Measurements from ENCODE around the gene JCHAIN.
"Not testable (repeated sequence)": the region's sequence is repeated elsewhere in the genome, so short reads cannot be mapped to it uniquely, and the experiment has no call there.

JCHAIN gene

DNA sequence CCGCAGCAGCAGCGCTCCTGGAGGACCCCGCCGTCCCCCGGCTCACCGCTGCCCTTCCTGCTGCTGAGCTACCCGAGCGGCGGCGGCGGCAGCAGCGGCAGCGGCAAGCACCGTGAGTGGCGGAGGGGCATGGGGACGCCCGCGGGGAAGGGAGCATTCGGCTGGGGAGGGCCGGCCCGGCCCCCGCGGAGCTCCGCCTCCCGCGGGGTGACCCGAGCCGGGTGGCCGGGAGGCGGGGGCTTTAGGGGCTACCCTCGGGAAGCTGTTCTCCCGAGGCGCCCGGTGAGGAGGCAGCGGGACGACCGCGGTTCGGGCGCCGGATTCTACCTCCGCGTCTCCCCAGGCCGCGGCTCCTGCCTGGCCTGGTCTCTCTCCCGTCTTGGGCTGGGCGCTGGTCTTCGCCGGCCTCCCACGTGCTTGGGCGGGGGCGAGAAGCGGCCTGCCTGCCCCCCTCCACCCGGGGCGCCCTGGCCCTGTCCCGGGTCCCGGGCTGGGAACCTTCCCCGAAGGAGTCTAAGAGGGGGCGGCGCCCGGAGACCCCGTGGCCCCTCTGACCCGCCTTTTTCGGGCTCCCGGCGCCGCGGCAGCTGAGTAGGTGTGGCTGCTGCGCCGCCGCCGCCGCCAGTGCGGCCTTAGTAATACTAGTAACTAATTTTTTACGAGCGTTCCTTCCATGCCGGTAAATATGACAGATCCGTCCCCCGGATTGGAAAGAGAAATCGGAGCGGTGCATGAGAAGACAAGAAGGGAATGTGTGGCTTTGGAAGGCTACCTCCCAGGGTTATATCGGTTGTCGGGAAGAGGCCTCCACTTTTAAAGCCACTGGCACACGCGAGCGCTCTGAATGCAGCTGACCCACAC lies 39.1 kb upstream of the JCHAIN start:
- no peaks in the 10 kb centered on the region for H3K27me3 ChIP-seq (ENCODE audit: control insufficient read depth, insufficient read depth, low read length)
- H3K4me1 ChIP-seq (ENCODE audit: control insufficient read depth, insufficient read depth, low read length), result peaks cover 3% of the 10 kb centered on the region
- no peak overlapping the region for H3K9ac ChIP-seq (ENCODE audit: low read depth, low read length)

GRCh38 chr4:70704931-70705182 lies 38.5 kb upstream of the JCHAIN start:
- H3K4me1 ChIP-seq (ENCODE audit: control insufficient read depth, insufficient read depth, low read length), result peaks cover 3% of the 10 kb centered on the region
- H3K36me3 ChIP-seq (ENCODE audit: control insufficient read depth, insufficient read depth, low read length), result no peaks in the 10 kb centered on the region
- H3K9ac ChIP-seq (ENCODE audit: low read depth, low read length), result no peak overlapping the region
- peak overlapping the region; percentile 89 for H3K4me3 ChIP-seq (ENCODE audit: low read depth, low read length)
- no peaks in the 10 kb centered on the region for H3K9me3 ChIP-seq (ENCODE audit: control insufficient read depth, insufficient read depth, low read length)
- H3K27me3 ChIP-seq (ENCODE audit: control insufficient read depth, insufficient read depth, low read length), result no peaks in the 10 kb centered on the region

More for the DNA sequence above, 39.1 kb upstream of the JCHAIN start:
- no peaks in the 10 kb centered on the region for H3K9me3 ChIP-seq (ENCODE audit: control insufficient read depth, insufficient read depth, low read length)
- H3K36me3 ChIP-seq (ENCODE audit: control insufficient read depth, insufficient read depth, low read length), result no peaks in the 10 kb centered on the region
- peak overlapping the region; percentile 89 for H3K4me3 ChIP-seq (ENCODE audit: low read depth, low read length)

DNA sequence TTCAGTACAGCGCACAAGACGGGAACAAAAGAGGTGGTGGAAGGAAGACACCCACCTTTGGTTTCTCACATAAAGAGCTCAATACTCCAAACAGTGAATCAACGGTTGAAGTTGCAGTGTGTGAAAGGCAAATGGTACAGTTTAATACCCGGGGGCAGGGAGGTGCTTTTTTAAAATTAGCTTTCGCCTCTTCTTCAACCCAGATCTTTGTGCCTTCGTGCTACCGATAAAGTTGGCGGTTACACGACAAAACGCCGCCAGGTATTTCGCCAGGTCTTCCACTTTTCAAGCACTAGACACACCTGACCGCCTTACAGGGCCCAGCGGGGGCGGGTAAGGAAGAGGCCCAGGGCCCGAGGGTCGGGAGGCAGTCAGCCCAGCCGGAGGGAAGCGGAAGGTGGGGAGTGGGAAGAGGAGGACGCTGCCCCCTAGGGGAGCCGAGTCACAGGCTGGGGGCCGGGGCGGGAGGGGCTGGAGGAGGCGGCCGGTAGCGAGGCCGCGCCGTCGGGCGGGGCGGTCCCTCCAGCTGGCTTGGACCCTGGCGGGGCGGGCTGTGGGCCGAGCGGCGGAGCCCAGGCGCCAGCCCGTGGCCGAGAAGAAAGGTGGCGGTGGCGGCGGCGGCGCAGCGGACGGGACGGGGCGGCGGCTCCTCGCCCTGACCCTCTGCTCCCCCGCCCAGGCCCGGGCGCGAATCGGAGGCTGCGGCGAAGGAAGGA lies 38.1 kb upstream of the JCHAIN start:
- no peaks in the 10 kb centered on the region for H3K9me3 ChIP-seq (ENCODE audit: control insufficient read depth, insufficient read depth, low read length)
- peaks cover 3% of the 10 kb centered on the region for H3K4me1 ChIP-seq (ENCODE audit: control insufficient read depth, insufficient read depth, low read length)
- no peaks in the 10 kb centered on the region for H3K36me3 ChIP-seq (ENCODE audit: control insufficient read depth, insufficient read depth, low read length)
- H3K9ac ChIP-seq (ENCODE audit: low read depth, low read length), result peak overlapping the region; percentile 63
- H3K4me3 ChIP-seq (ENCODE audit: low read depth, low read length), result peak overlapping the region; percentile 89
- H3K27me3 ChIP-seq (ENCODE audit: control insufficient read depth, insufficient read depth, low read length), result no peaks in the 10 kb centered on the region

GRCh38 chr4:70703619-70704214 lies 37.4 kb upstream of the JCHAIN start:
- H3K9ac ChIP-seq (ENCODE audit: low read depth, low read length), result peak overlapping the region; percentile 63
- H3K36me3 ChIP-seq (ENCODE audit: control insufficient read depth, insufficient read depth, low read length), result no peaks in the 10 kb centered on the region
- no peaks in the 10 kb centered on the region for H3K27me3 ChIP-seq (ENCODE audit: control insufficient read depth, insufficient read depth, low read length)
- peak overlapping the region; percentile 89 for H3K4me3 ChIP-seq (ENCODE audit: low read depth, low read length)
- no peaks in the 10 kb centered on the region for H3K9me3 ChIP-seq (ENCODE audit: control insufficient read depth, insufficient read depth, low read length)
- peaks cover 3% of the 10 kb centered on the region for H3K4me1 ChIP-seq (ENCODE audit: control insufficient read depth, insufficient read depth, low read length)

- not testable (repeated sequence) for H3K4me1 ChIP-seq (ENCODE audit: control insufficient read depth, insufficient read depth, low read length); H3K9ac ChIP-seq (ENCODE audit: low read depth, low read length); H3K4me3 ChIP-seq (ENCODE audit: low read depth, low read length)
These were observed 36.3 kb upstream of the JCHAIN start for GRCh38 chr4:70702592-70702991.

DNA sequence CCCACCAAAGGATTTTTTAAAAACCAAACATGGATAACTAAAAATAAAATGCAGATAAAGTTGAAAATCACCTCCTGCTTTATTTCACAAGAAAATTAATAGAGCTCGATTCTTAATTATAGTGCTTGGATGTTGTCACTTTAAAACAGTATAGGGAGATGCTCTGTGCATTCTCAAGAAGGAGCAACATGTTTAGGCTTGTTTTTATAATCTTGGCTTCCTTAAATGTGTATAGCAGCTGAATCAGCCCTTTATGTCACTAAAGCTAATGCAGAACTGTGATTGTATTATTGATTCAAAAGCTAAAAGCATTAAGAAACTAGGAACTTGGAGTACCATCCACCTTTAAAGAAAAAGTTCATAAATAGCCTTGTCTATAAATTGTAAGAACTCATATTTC lies 35.0 kb upstream of the JCHAIN start:
- Histone ChIP-seq H3K9me3 (ENCODE audit: control insufficient read depth, insufficient read depth, low read length) (no peaks in the 10 kb centered on the region), H3K4me3 (ENCODE audit: low read depth, low read length) (no peak overlapping the region), H3K4me1 (ENCODE audit: control insufficient read depth, insufficient read depth, low read length) (no peaks in the 10 kb centered on the region), H3K36me3 (ENCODE audit: control insufficient read depth, insufficient read depth, low read length) (no peaks in the 10 kb centered on the region), H3K9ac (ENCODE audit: low read depth, low read length) (no peak overlapping the region), H3K27me3 (ENCODE audit: control insufficient read depth, insufficient read depth, low read length) (no peaks in the 10 kb centered on the region)

More at GRCh38 chr4:70702592-70702991, 36.3 kb upstream of the JCHAIN start:
- not testable (repeated sequence) for H3K36me3 ChIP-seq (ENCODE audit: control insufficient read depth, insufficient read depth, low read length); H3K9me3 ChIP-seq (ENCODE audit: control insufficient read depth, insufficient read depth, low read length); H3K27me3 ChIP-seq (ENCODE audit: control insufficient read depth, insufficient read depth, low read length)

DNA sequence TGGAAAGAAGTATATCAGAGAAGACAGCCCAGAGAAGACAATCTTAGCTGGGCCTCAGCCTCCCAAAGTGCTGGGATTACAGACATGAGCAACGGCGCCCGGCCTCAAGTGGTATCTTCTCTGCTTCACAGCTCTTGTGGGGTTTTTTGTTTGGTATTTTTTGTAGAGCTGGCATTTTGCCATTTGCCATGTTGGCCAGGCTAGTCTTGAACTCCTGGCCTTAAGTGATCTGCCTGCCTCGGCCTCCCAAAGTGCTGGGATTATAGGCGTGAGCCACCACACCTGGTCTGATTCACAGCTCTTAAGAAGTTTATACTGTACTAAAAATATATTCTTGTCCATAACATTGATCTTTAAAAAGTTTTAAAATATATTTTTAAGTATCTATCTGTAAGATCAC lies 34.4 kb upstream of the JCHAIN start:
- Histone ChIP-seq H3K9ac (ENCODE audit: low read depth, low read length) (no peak overlapping the region), H3K9me3 (ENCODE audit: control insufficient read depth, insufficient read depth, low read length) (no peaks in the 10 kb centered on the region), H3K4me3 (ENCODE audit: low read depth, low read length) (no peak overlapping the region), H3K36me3 (ENCODE audit: control insufficient read depth, insufficient read depth, low read length) (no peaks in the 10 kb centered on the region), H3K27me3 (ENCODE audit: control insufficient read depth, insufficient read depth, low read length) (no peaks in the 10 kb centered on the region), H3K4me1 (ENCODE audit: control insufficient read depth, insufficient read depth, low read length) (no peaks in the 10 kb centered on the region)

- not testable (repeated sequence) for H3K9ac ChIP-seq (ENCODE audit: low read depth, low read length); H3K27me3 ChIP-seq (ENCODE audit: control insufficient read depth, insufficient read depth, low read length); H3K9me3 ChIP-seq (ENCODE audit: control insufficient read depth, insufficient read depth, low read length); H3K4me1 ChIP-seq (ENCODE audit: control insufficient read depth, insufficient read depth, low read length); H3K36me3 ChIP-seq (ENCODE audit: control insufficient read depth, insufficient read depth, low read length); H3K4me3 ChIP-seq (ENCODE audit: low read depth, low read length)
These were observed 32.1 kb upstream of the JCHAIN start for GRCh38 chr4:70698435-70698834.

DNA sequence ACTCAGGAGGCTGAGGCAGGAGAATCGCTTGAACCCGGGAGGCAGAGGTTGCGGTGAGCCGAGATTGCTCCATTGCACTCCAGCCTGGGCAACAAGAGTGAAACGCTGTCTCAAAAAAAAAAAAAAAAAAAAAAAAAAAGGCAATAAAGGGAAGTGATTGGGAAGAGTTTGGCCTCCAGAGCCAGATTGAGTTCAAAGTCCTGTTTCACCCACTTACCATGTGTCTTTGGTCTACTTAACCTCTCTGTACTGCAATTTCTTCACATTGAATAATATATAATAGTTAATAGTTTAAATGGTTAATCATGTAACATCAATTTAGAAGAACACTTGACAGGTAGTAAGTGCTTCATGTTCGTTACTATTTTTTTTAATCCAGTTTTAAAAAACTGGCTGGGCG lies 28.3 kb upstream of the JCHAIN start:
- H3K27me3 ChIP-seq (ENCODE audit: control insufficient read depth, insufficient read depth, low read length); H3K9ac ChIP-seq (ENCODE audit: low read depth, low read length); H3K4me1 ChIP-seq (ENCODE audit: control insufficient read depth, insufficient read depth, low read length); H3K9me3 ChIP-seq (ENCODE audit: control insufficient read depth, insufficient read depth, low read length); H3K36me3 ChIP-seq (ENCODE audit: control insufficient read depth, insufficient read depth, low read length); H3K4me3 ChIP-seq (ENCODE audit: low read depth, low read length): not testable (repeated sequence)

- no peaks in the 10 kb centered on the region for H3K9me3 ChIP-seq (ENCODE audit: control insufficient read depth, insufficient read depth, low read length)
- no peaks in the 10 kb centered on the region for H3K36me3 ChIP-seq (ENCODE audit: control insufficient read depth, insufficient read depth, low read length)
- no peaks in the 10 kb centered on the region for H3K27me3 ChIP-seq (ENCODE audit: control insufficient read depth, insufficient read depth, low read length)
- H3K4me3 ChIP-seq (ENCODE audit: low read depth, low read length), result no peak overlapping the region
- peaks cover 3% of the 10 kb centered on the region for H3K4me1 ChIP-seq (ENCODE audit: control insufficient read depth, insufficient read depth, low read length)
- no peak overlapping the region for H3K9ac ChIP-seq (ENCODE audit: low read depth, low read length)
These were observed 25.4 kb upstream of the JCHAIN start for GRCh38 chr4:70691661-70692060.

DNA sequence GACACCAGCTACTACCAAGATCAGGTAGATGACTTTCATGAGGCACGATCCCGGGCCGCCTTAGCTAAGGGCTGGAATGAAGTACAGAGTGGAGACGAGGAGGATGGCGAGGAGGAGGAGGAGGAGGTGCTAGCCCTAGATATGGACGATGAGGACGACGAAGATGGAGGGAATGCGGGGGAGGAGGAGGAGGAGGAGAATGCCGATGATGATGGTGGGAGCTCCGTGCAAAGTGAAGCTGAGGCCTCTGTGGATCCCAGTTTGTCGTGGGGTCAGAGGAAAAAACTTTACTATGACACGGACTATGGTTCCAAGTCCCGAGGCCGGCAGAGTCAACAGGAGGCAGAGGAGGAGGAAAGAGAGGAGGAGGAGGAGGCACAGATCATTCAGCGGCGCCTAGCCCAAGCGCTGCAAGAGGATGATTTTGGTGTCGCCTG lies 22.5 kb upstream of the JCHAIN start:
- Histone ChIP-seq H3K36me3 (ENCODE audit: control insufficient read depth, insufficient read depth, low read length) (no peaks in the 10 kb centered on the region), H3K27me3 (ENCODE audit: control insufficient read depth, insufficient read depth, low read length) (no peaks in the 10 kb centered on the region), H3K4me1 (ENCODE audit: control insufficient read depth, insufficient read depth, low read length) (peaks cover 3% of the 10 kb centered on the region)

More for the DNA sequence above, 22.5 kb upstream of the JCHAIN start:
- H3K4me3 ChIP-seq (ENCODE audit: low read depth, low read length), result peak overlapping the region; percentile 79
- peak overlapping the region; percentile 75 for H3K9ac ChIP-seq (ENCODE audit: low read depth, low read length)
- H3K9me3 ChIP-seq (ENCODE audit: control insufficient read depth, insufficient read depth, low read length), result no peaks in the 10 kb centered on the region

Data from iPS-15b (cell line).